HG02678 (cell line): ENCODE results near the gene JAM2.
"Not testable (repeated sequence)": the region's sequence is repeated elsewhere in the genome, so short reads cannot be mapped to it uniquely, and the experiment has no call there.

Experiments
- ATAC-seq: cut with Tn5 transposase; IDR thresholded peaks from one replicate; pipeline ENCODE4 v1.9.1; 2021; ENCODE audit warnings: mild to moderate bottlenecking, moderate library complexity; ENCODE audit not compliant: unreplicated experiment

The JAM2 gene

GRCh38 chr21:25714066-25714465 lies 75.0 kb downstream of the JAM2 start:
- not testable (repeated sequence) for ATAC-seq

GRCh38 chr21:25717491-25718147 lies 78.6 kb downstream of the JAM2 start:
- no peak for ATAC-seq

GRCh38 chr21:25721987-25722386 lies 82.9 kb downstream of the JAM2 start:
- no peak for ATAC-seq

GRCh38 chr21:25722631-25723030 lies 83.6 kb downstream of the JAM2 start:
- ATAC-seq, result no peak

GRCh38 chr21:25732091-25732760 lies 93.2 kb downstream of the JAM2 start:
- no peak for ATAC-seq

- ATAC-seq, result peak; percentile 4
These were observed 95.0 kb downstream of the JAM2 start for GRCh38 chr21:25733859-25734653.

GRCh38 chr21:25734654-25734903 lies 95.5 kb downstream of the JAM2 start:
- ATAC-seq, result peak; percentile 3

GRCh38 chr21:25734904-25735645 lies 96.0 kb downstream of the JAM2 start, which contains the start of the genes ATP5PF and GABPA:
ATP5PF (minus strand) TSS chr21:25734904; CDS start chr21:25729794, 5,110 bp downstream.
GABPA (plus strand) TSS chr21:25734972; CDS start chr21:25741599, 6,627 bp downstream.
- ATAC-seq, result peak; percentile 88

GRCh38 chr21:25735646-25736597 lies 96.9 kb downstream of the JAM2 start:
- peak; percentile 10 for ATAC-seq

- no peak for ATAC-seq
These were observed 98.4 kb downstream of the JAM2 start for GRCh38 chr21:25737421-25737820.

- no peak for ATAC-seq
These were observed 103.8 kb downstream of the JAM2 start for GRCh38 chr21:25742900-25743299.

GRCh38 chr21:25744854-25745253 lies 105.8 kb downstream of the JAM2 start:
- no peak for ATAC-seq

- ATAC-seq, result no peak
These were observed 111.0 kb downstream of the JAM2 start for GRCh38 chr21:25750085-25750484.

GRCh38 chr21:25752416-25752815 lies 113.4 kb downstream of the JAM2 start:
- no peak for ATAC-seq

- no peak for ATAC-seq
These were observed 117.3 kb downstream of the JAM2 start for GRCh38 chr21:25756190-25756932.

- no peak for ATAC-seq
These were observed 118.5 kb downstream of the JAM2 start for GRCh38 chr21:25757531-25757930.

- no peak for ATAC-seq
These were observed 120.5 kb downstream of the JAM2 start for GRCh38 chr21:25759573-25759972.

GRCh38 chr21:25760061-25760460 lies 121.0 kb downstream of the JAM2 start:
- ATAC-seq, result no peak

- no peak for ATAC-seq
These were observed 121.6 kb downstream of the JAM2 start for GRCh38 chr21:25760677-25761076.
